ENCODE data around the gene CPT1A.

CPT1A gene

GRCh38 chr11:68872216-68873003, 30.7 kb upstream of the CPT1A start:
- Histone ChIP-seq H3K9me3 (replicated peaks in 1 of 11) (peaks cover under 1 to 20% (median 12%) of the 10 kb centered on the region in 11 experiments; a peak in 18 of 22 replicates), H3K27me3 (peaks cover 0 to 34% (median 22%) of the 10 kb centered on the region in 11 experiments; a peak in 15 of 22 replicates), H3K4me2 (peak overlapping the region in 10 of 11 experiments; percentile 1 to 88 (median 60); a peak in 18 of 22 replicates), H3K36me3 (peaks cover 0 to 5% (median 0%) of the 10 kb centered on the region in 11 experiments; a peak in 1 of 22 replicates), H3K27ac (no peak overlapping the region), H3K4me3 (no peak overlapping the region), H3K9ac (peak overlapping the region in 2 of 11 experiments; percentile 21 to 29; a peak in 2 of 22 replicates), H4K20me1 (peaks cover 0 to 13% (median 0%) of the 10 kb centered on the region in 11 experiments; a peak in 1 of 22 replicates), H3K4me1 (peaks cover 33 to 85% (median 66%) of the 10 kb centered on the region in 10 experiments)
- no peak for TF ChIP-seq Cebpa-rat (IDR thresholded peaks at IDR 0.05)

- peak overlapping the region in 8 of 11 experiments; percentile 11 to 51 (median 32); a peak in 5 of 22 replicates for H3K9ac ChIP-seq
- peaks cover 0 to 13% (median 0%) of the 10 kb centered on the region in 11 experiments; a peak in 2 of 22 replicates for H4K20me1 ChIP-seq
- TF ChIP-seq Cebpa-rat (IDR thresholded peaks at IDR 0.05) = no peak
- H3K27me3 ChIP-seq = peaks cover 0 to 34% (median 22%) of the 10 kb centered on the region in 11 experiments; a peak in 15 of 22 replicates
- H3K36me3 ChIP-seq = no peaks in the 10 kb centered on the region
- peaks cover 29 to 81% (median 64%) of the 10 kb centered on the region in 10 experiments for H3K4me1 ChIP-seq
- H3K4me2 ChIP-seq = peak overlapping the region; percentile 71 to 91 (median 84)
- H3K4me3 ChIP-seq = peak overlapping the region in 9 of 10 experiments; percentile 28 to 66 (median 47); a peak in 13 of 20 replicates
- peaks cover 0 to 1% (median 0%) of the 10 kb centered on the region in 11 experiments; a peak in 2 of 22 replicates for H3K9me3 ChIP-seq (replicated peaks in 1 of 11)
- no peak overlapping the region for H3K27ac ChIP-seq
These were observed 28.8 kb upstream of the CPT1A start for GRCh38 chr11:68870470-68870869.

DNA sequence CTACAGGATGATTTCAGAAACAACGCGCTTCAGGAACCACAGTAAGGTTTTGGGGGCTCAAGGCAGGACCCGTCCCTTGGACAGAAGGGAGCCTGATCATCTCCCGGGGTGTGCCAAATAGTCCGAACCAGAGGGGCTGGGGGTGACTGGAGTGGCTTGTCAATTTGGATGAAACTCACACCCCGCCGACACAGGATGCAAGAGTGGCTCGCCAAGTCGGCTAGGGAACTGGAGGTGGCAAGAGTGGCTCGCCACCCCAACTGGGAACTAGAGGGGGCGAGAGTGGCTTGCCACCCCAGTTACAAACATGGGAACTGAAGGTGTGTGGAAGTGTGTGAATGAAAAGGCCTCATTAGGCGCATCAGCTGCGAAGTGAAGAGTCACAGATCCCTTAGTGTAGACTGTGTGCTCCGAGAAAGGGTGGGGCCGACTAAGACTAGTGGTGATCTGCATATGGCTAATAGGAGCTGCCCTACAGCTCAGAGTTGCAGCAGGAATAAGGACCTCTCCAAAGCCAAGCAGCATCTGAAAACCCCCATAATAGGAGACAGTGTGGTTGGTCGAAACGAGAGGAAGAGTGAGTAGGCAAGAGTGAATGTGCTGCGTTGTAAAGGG, 26.6 kb upstream of the CPT1A start:
- Histone ChIP-seq H3K9me3 (replicated peaks in 1 of 11) (peaks cover 11 to 16% (median 12%) of the 10 kb centered on the region in 11 experiments), H4K20me1 (peaks cover 0 to 13% (median 0%) of the 10 kb centered on the region in 11 experiments; a peak in 2 of 22 replicates), H3K4me3 (no peak overlapping the region), H3K36me3 (peaks cover 0 to 7% (median 5%) of the 10 kb centered on the region in 11 experiments; a peak in 4 of 22 replicates), H3K9ac (no peak overlapping the region), H3K27me3 (peaks cover 0 to 34% (median 22%) of the 10 kb centered on the region in 11 experiments; a peak in 15 of 22 replicates), H3K4me1 (peaks cover 25 to 60% (median 47%) of the 10 kb centered on the region in 10 experiments), H3K4me2 (peak overlapping the region in 3 of 11 experiments; percentile 83 to 90 (median 90); a peak in 3 of 22 replicates), H3K27ac (no peak overlapping the region)
- TF ChIP-seq Cebpa-rat (IDR thresholded peaks at IDR 0.05) = no peak

GRCh38 chr11:68867066-68867465, 25.4 kb upstream of the CPT1A start:
- peaks cover 0 to 7% (median 5%) of the 10 kb centered on the region in 11 experiments; a peak in 4 of 22 replicates for H3K36me3 ChIP-seq
- H3K27me3 ChIP-seq = peaks cover 0 to 34% (median 22%) of the 10 kb centered on the region in 11 experiments; a peak in 15 of 22 replicates
- no peak overlapping the region for H3K9ac ChIP-seq
- H3K27ac ChIP-seq = no peak overlapping the region
- H3K4me1 ChIP-seq = peaks cover 18 to 48% (median 34%) of the 10 kb centered on the region in 10 experiments
- H3K4me3 ChIP-seq = no peak overlapping the region
- H3K9me3 ChIP-seq (replicated peaks in 1 of 11) = peaks cover 17 to 28% (median 24%) of the 10 kb centered on the region in 11 experiments
- no peak for TF ChIP-seq Cebpa-rat (IDR thresholded peaks at IDR 0.05)
- H4K20me1 ChIP-seq = peaks cover 0 to 13% (median 0%) of the 10 kb centered on the region in 11 experiments; a peak in 2 of 22 replicates
- peak overlapping the region in 8 of 11 experiments; percentile 39 to 73 (median 53); a peak in 14 of 22 replicates for H3K4me2 ChIP-seq

DNA sequence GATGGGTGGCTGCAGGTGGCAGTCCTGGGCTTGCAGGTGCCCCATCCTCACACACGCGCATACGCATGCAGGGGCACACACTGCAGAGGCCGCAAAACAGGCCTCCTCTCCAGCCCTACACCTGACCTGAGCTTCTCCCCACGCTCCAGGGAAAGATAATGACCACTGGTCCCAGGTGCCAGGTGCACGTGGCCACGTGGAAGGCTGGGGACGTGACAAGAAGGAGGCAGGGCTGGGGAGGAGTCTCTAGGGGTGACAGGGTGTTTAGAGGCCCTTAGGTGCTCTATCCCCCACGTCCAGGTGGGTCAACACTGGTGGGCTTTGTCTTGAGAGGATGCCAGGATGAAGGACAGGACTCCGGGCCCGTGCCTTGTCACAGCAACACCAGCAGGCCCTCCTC, 23.5 kb upstream of the CPT1A start:
- no peak for TF ChIP-seq Cebpa-rat (IDR thresholded peaks at IDR 0.05)
- Histone ChIP-seq H3K9ac (no peak overlapping the region), H3K4me2 (no peak overlapping the region)

DNA sequence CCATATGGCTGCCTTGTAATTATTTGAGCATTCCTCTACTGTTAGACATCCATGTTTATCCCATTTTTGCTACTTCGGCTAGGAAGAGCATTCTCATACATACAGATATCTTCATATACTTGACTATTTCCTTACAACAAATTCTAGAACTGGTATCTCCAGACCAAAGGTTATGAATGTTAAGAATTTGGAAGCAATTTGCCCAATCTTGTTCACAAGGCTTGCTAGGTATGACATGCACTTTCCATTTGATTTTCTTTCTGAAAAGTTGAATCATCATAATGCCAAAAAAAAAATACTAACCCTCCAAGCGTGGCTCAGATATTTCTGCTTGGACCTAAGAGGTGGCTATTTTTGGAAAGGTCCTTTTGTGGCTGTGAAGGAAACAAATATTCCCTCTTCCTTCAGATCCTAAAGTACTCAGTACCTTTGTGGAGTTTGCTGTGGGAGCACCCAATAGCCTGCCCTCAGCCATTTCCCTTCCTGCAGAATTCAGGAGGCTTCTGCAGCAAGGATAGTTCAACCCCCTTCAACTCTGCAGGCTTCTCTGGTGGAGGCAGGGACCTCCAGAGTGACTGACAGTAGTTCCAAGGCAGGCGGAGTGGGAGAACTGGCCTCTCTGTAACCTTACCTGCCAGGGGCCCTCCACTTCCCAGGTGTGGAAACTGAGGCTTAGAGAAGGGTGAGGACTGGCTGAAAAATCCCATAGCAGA, 22.0 kb upstream of the CPT1A start:
- Histone ChIP-seq H3K9ac (no peak overlapping the region), H3K4me3 (no peak overlapping the region), H3K27me3 (peaks cover 0 to 5% (median under 1%) of the 10 kb centered on the region in 11 experiments; a peak in 8 of 22 replicates), H3K9me3 (replicated peaks in 1 of 11) (peaks cover 23 to 54% (median 36%) of the 10 kb centered on the region in 11 experiments), H3K4me2 (no peak overlapping the region), H3K36me3 (peaks cover 0 to 7% (median 5%) of the 10 kb centered on the region in 11 experiments; a peak in 4 of 22 replicates), H3K4me1 (peaks cover 0 to 17% (median 9%) of the 10 kb centered on the region in 10 experiments; a peak in 13 of 20 replicates), H4K20me1 (peaks cover 0 to under 1% (median 0%) of the 10 kb centered on the region in 11 experiments; a peak in 1 of 22 replicates), H3K27ac (no peak overlapping the region)
- TF ChIP-seq Cebpa-rat (IDR thresholded peaks at IDR 0.05) = no peak

More for the DNA sequence above, 23.5 kb upstream of the CPT1A start:
- Histone ChIP-seq H3K4me3 (no peak overlapping the region), H4K20me1 (peaks cover 0 to 13% (median 0%) of the 10 kb centered on the region in 11 experiments; a peak in 2 of 22 replicates), H3K4me1 (peaks cover 11 to 32% (median 22%) of the 10 kb centered on the region in 10 experiments), H3K27ac (no peak overlapping the region), H3K36me3 (peaks cover 0 to 7% (median 5%) of the 10 kb centered on the region in 11 experiments; a peak in 4 of 22 replicates), H3K9me3 (replicated peaks in 1 of 11) (peaks cover 23 to 40% (median 24%) of the 10 kb centered on the region in 11 experiments), H3K27me3 (peaks cover 0 to 19% (median 15%) of the 10 kb centered on the region in 11 experiments; a peak in 15 of 22 replicates)

GRCh38 chr11:68862421-68862820, 20.7 kb upstream of the CPT1A start:
- H3K36me3 ChIP-seq = peaks cover 0 to 7% (median 5%) of the 10 kb centered on the region in 11 experiments; a peak in 4 of 22 replicates
- H3K27me3 ChIP-seq = peaks cover 0 to 8% (median 3%) of the 10 kb centered on the region in 11 experiments; a peak in 12 of 22 replicates
- H3K4me1 ChIP-seq = peaks cover 0 to 11% (median 9%) of the 10 kb centered on the region in 10 experiments; a peak in 13 of 20 replicates
- H3K27ac ChIP-seq = no peak overlapping the region
- no peaks in the 10 kb centered on the region; a peak in 1 of 22 replicates for H4K20me1 ChIP-seq
- H3K4me3 ChIP-seq = no peak overlapping the region
- TF ChIP-seq Cebpa-rat (IDR thresholded peaks at IDR 0.05) = no peak
- H3K9ac ChIP-seq = no peak overlapping the region
- H3K4me2 ChIP-seq = no peak overlapping the region
- peaks cover 23 to 54% (median 36%) of the 10 kb centered on the region in 11 experiments for H3K9me3 ChIP-seq (replicated peaks in 1 of 11)
